CD4-positive, alpha-beta memory T cell (primary cell): ENCODE results near the gene TECTA. TPM values are rescaled to one million over a fixed set of nuclear protein-coding genes. Genes with fewer than 3 reads are reported as not detected.

Experiments used
- CTCF ChIA-PET: fragments of 350-600 bp; sonication (Branson Sonifier 250); formaldehyde crosslinking; loops from one replicate; lab custom pipeline; 2021; ENCODE audit warnings: inconsistent platforms; ENCODE audit not compliant: partially characterized antibody; lab: Charles Lee
- POLR2A ChIA-PET: fragments of 350-600 bp; sonication (Branson Sonifier 250); formaldehyde crosslinking; loops from one replicate; lab custom pipeline; 2021; ENCODE audit not compliant: partially characterized antibody; lab: Charles Lee
- DNase-seq, 5 donors: peaks; one replicate each; pipeline versions ENCODE4 v3.0.0 to v3.0.0-alpha.2; 2020 to 2022; ENCODE audit warnings: mixed read lengths in 1 of 5
- H3K27ac ChIP-seq: one replicate; pipeline ENCODE4 v1.7.0; 2013; ENCODE audit warnings: low read depth, low read length
- H3K27me3 ChIP-seq: 2 replicates; pipeline ENCODE4 v1.7.0; 2013; ENCODE audit warnings: mild to moderate bottlenecking, low read length, moderate library complexity; ENCODE audit not compliant: insufficient read depth
- H3K36me3 ChIP-seq: 2 replicates; pipeline ENCODE4 v1.7.0; 2013; ENCODE audit warnings: mild to moderate bottlenecking, low read length, moderate library complexity; ENCODE audit not compliant: insufficient read depth
- H3K4me1 ChIP-seq: 2 replicates; pipeline ENCODE4 v1.7.0; 2013; ENCODE audit warnings: mild to moderate bottlenecking, low read length, moderate library complexity; ENCODE audit not compliant: insufficient read depth
- H3K4me3 ChIP-seq, 2 donors: one replicate each; pipeline ENCODE4 v1.7.0; 2013; ENCODE audit warnings: low read length in 2 of 2, mild to moderate bottlenecking in 1 of 2
- H3K9me3 ChIP-seq, 2 donors: one replicate each; pipeline ENCODE4 v1.7.0; 2013; ENCODE audit warnings: low read length in 2 of 2, control low read depth in 1 of 2; ENCODE audit not compliant: control insufficient read depth in 1 of 2
- H3K27ac Mint-ChIP-seq, 7 donors: one replicate each; pipeline ENCODE4 v1.8.0; 2020 to 2021; ENCODE audit warnings: mixed read lengths in 7 of 7, mild to moderate bottlenecking in 6 of 7, inconsistent platforms in 3 of 7, moderate library complexity in 3 of 7
- H3K27me3 Mint-ChIP-seq, 2 donors: one replicate each; pipeline ENCODE4 v1.8.0; 2020 to 2021; ENCODE audit warnings: mixed read lengths in 2 of 2
- H3K36me3 Mint-ChIP-seq, 2 donors: one replicate each; pipeline ENCODE4 v1.8.0; 2020 to 2021; ENCODE audit warnings: mixed read lengths in 2 of 2, inconsistent platforms in 1 of 2, mild to moderate bottlenecking in 1 of 2
- H3K4me1 Mint-ChIP-seq, 4 donors: one replicate each; pipeline ENCODE4 v1.8.0; 2020 to 2021; ENCODE audit warnings: mixed read lengths in 4 of 4, mild to moderate bottlenecking in 1 of 4
- H3K4me3 Mint-ChIP-seq, 8 donors: one replicate each; pipeline ENCODE4 v1.8.0; 2020 to 2021; ENCODE audit warnings: mixed read lengths in 8 of 8, mild to moderate bottlenecking in 7 of 8, moderate library complexity in 6 of 8, inconsistent platforms in 3 of 8
- H3K9me3 Mint-ChIP-seq, 8 donors: one replicate each; pipeline ENCODE4 v1.8.0; 2020 to 2021; ENCODE audit warnings: mixed read lengths in 8 of 8, mild to moderate bottlenecking in 5 of 8, inconsistent platforms in 3 of 8, moderate library complexity in 1 of 8
- intact Hi-C: fragments of 100-400 bp; cut with micrococcal nuclease; formaldehyde crosslinking; loops from one replicate; pipeline ENCODE4 v1.15.1; 2023
- polyA plus RNA-seq, 2 donors: library from polyadenylated mRNA; unstranded; fragments of 300-500 nt; fragmentation: Illumina TruSeq; gene quantifications; one replicate each; pipeline ENCODE4 v1.2.3, GENCODE V29; 2021
- total RNA-seq, 2 experiments: library from RNA; stranded (reverse); gene quantifications; one replicate each; pipeline ENCODE4 v1.2.3, GENCODE V29; 2021

The TECTA gene
- total and polyA plus RNA-seq, 4 experiments from 2014 or later = 0.07 to 0.38 (median 0.33) TPM; not detected in 1

- intact Hi-C loops = no loop called here
Measured at GRCh38 chr11:121105481-121106195, 4.6 kb downstream of the TECTA start.

GRCh38 chr11:121106812-121107211, 5.8 kb downstream of the TECTA start:
- H3K4me1 Mint-ChIP-seq = no peaks in the 10 kb centered on the region
- H3K4me3 Mint-ChIP-seq = no peak overlapping the region
- Histone ChIP-seq H3K4me3 (no peak overlapping the region), H3K27me3 (no peaks in the 10 kb centered on the region), H3K4me1 (no peaks in the 10 kb centered on the region), H3K9me3 (no peaks in the 10 kb centered on the region), H3K36me3 (no peaks in the 10 kb centered on the region), H3K27ac (no peak overlapping the region)
- CTCF ChIA-PET = no interaction called here
- POLR2A ChIA-PET = no interaction called here
- DNase-seq = no peak
- H3K36me3 Mint-ChIP-seq = no peaks in the 10 kb centered on the region
- H3K9me3 Mint-ChIP-seq = no peaks in the 10 kb centered on the region
- intact Hi-C loops = no loop called here
- peak overlapping the region in 1 of 7 donors; percentile 7 for H3K27ac Mint-ChIP-seq
- H3K27me3 Mint-ChIP-seq = no peaks in the 10 kb centered on the region

More at GRCh38 chr11:121105481-121106195, 4.6 kb downstream of the TECTA start:
- Mint-ChIP-seq H3K27me3 (no peaks in the 10 kb centered on the region), H3K4me3 (no peak overlapping the region), H3K4me1 (no peaks in the 10 kb centered on the region), H3K9me3 (no peaks in the 10 kb centered on the region), H3K27ac (no peak overlapping the region), H3K36me3 (no peaks in the 10 kb centered on the region)
- H3K4me3 ChIP-seq = no peak overlapping the region
- H3K4me1 ChIP-seq = no peaks in the 10 kb centered on the region
- ChIA-PET CTCF (no interaction called here), POLR2A (no interaction called here)
- no peaks in the 10 kb centered on the region for H3K36me3 ChIP-seq
- H3K27ac ChIP-seq = no peak overlapping the region
- no peak for DNase-seq
- no peaks in the 10 kb centered on the region for H3K9me3 ChIP-seq
- H3K27me3 ChIP-seq = no peaks in the 10 kb centered on the region

GRCh38 chr11:121108413-121108812, 7.4 kb downstream of the TECTA start:
- no peak overlapping the region for H3K4me3 Mint-ChIP-seq
- intact Hi-C loops = no loop called here

GRCh38 chr11:121109471-121109870, 8.4 kb downstream of the TECTA start:
- no peak for DNase-seq
- Mint-ChIP-seq H3K4me1 (no peaks in the 10 kb centered on the region), H3K36me3 (no peaks in the 10 kb centered on the region), H3K4me3 (no peak overlapping the region), H3K9me3 (no peaks in the 10 kb centered on the region), H3K27me3 (peaks cover 3 to 5% of the 10 kb centered on the region in 2 donors), H3K27ac (no peak overlapping the region)
- Histone ChIP-seq H3K36me3 (no peaks in the 10 kb centered on the region), H3K27ac (no peak overlapping the region), H3K4me1 (no peaks in the 10 kb centered on the region), H3K4me3 (no peak overlapping the region), H3K9me3 (no peaks in the 10 kb centered on the region), H3K27me3 (no peaks in the 10 kb centered on the region)
- ChIA-PET POLR2A (no interaction called here), CTCF (no interaction called here)
- intact Hi-C loops = no loop called here

More at GRCh38 chr11:121108413-121108812, 7.4 kb downstream of the TECTA start:
- H3K27me3 ChIP-seq = no peaks in the 10 kb centered on the region
- H3K4me1 ChIP-seq = no peaks in the 10 kb centered on the region
- Mint-ChIP-seq H3K4me1 (no peaks in the 10 kb centered on the region), H3K27me3 (peaks cover 0 to 4% of the 10 kb centered on the region in 2 donors), H3K9me3 (no peaks in the 10 kb centered on the region), H3K27ac (peak overlapping the region in 1 of 7 donors; percentile 54), H3K36me3 (no peaks in the 10 kb centered on the region)
- H3K9me3 ChIP-seq = no peaks in the 10 kb centered on the region
- CTCF ChIA-PET = interaction anchor here (1.1 kb wide), 1 partner anchor 10 kb away, joined by 3 read pairs; no protein-coding TSS in a partner anchor
- POLR2A ChIA-PET = no interaction called here
- no peak overlapping the region for H3K4me3 ChIP-seq
- DNase-seq = no peak
- H3K27ac ChIP-seq = no peak overlapping the region
- H3K36me3 ChIP-seq = no peaks in the 10 kb centered on the region

- Mint-ChIP-seq H3K4me1 (no peaks in the 10 kb centered on the region), H3K27ac (no peak overlapping the region), H3K36me3 (no peaks in the 10 kb centered on the region), H3K27me3 (peaks cover 3 to 5% of the 10 kb centered on the region in 2 donors), H3K9me3 (no peaks in the 10 kb centered on the region), H3K4me3 (no peak overlapping the region)
- CTCF ChIA-PET = no interaction called here
- DNase-seq = no peak
- H3K9me3 ChIP-seq = no peaks in the 10 kb centered on the region
- no peaks in the 10 kb centered on the region for H3K36me3 ChIP-seq
- intact Hi-C loops = loop anchor here (5.0 to 10.0 kb wide), 2 partner anchors 175 to 873 kb away; no protein-coding TSS in a partner anchor
- POLR2A ChIA-PET = no interaction called here
- H3K27ac ChIP-seq = no peak overlapping the region
- H3K4me1 ChIP-seq = no peaks in the 10 kb centered on the region
- no peaks in the 10 kb centered on the region for H3K27me3 ChIP-seq
- no peak overlapping the region for H3K4me3 ChIP-seq
Measured at GRCh38 chr11:121109916-121110586, 9.0 kb downstream of the TECTA start.

- Mint-ChIP-seq H3K4me1 (no peaks in the 10 kb centered on the region), H3K27me3 (peaks cover 3 to 8% of the 10 kb centered on the region in 2 donors), H3K4me3 (no peak overlapping the region), H3K36me3 (no peaks in the 10 kb centered on the region), H3K27ac (no peak overlapping the region), H3K9me3 (no peaks in the 10 kb centered on the region)
- no peaks in the 10 kb centered on the region for H3K27me3 ChIP-seq
- POLR2A ChIA-PET = no interaction called here
- no peaks in the 10 kb centered on the region for H3K4me1 ChIP-seq
- DNase-seq = no peak
- intact Hi-C loops = loop anchor here (5.0 to 10.0 kb wide), 2 partner anchors 176 to 874 kb away; no protein-coding TSS in a partner anchor
- H3K36me3 ChIP-seq = no peaks in the 10 kb centered on the region
- CTCF ChIA-PET = interaction anchor here (0.6 kb wide), 1 partner anchor 628 kb away, joined by 3 read pairs; no protein-coding TSS in a partner anchor
- no peak overlapping the region for H3K4me3 ChIP-seq
- no peak overlapping the region for H3K27ac ChIP-seq
- H3K9me3 ChIP-seq = no peaks in the 10 kb centered on the region
Measured at GRCh38 chr11:121110871-121111724, 10.1 kb downstream of the TECTA start.
